Right forelimb (tissue), 1 donor: Measurements from ENCODE around the gene SULT6B1.
A peak's percentile ranks its signal among the peaks of the same experiment; 100 is the strongest.
"Not testable (repeated sequence)": the region's sequence is repeated elsewhere in the genome, so short reads cannot be mapped to it uniquely, and the experiment has no call there.

ENCODE experiments used
- DNase-seq: peaks from one replicate; pipeline ENCODE4 v3.0.0-alpha.2; 2018

The SULT6B1 gene

GRCh38 chr2:37188570-37188969 is at the start of gene SULT6B1:
TSS of gene SULT6B1 (minus strand) at chr2:37188670. CDS start at chr2:37188640, 30 bp downstream.
- DNase-seq = no peak

GRCh38 chr2:37232131-37232933 is 43.9 kb upstream of the SULT6B1 start:
- peak; percentile 48 for DNase-seq

- DNase-seq = peak; percentile 94
These were observed 43.0 kb upstream of the SULT6B1 start, which contains the start of the genes CEBPZ and NDUFAF7 for GRCh38 chr2:37231241-37232130. TSS of gene CEBPZ (minus strand) at chr2:37231596. CDS start at chr2:37231567, 29 bp downstream. TSS of gene NDUFAF7 (plus strand) at chr2:37231658. CDS start at chr2:37231706, 48 bp downstream.

GRCh38 chr2:37230581-37230980 is 42.1 kb upstream of the SULT6B1 start:
- DNase-seq = no peak

GRCh38 chr2:37228788-37229187 is 40.3 kb upstream of the SULT6B1 start:
- DNase-seq = no peak

- no peak for DNase-seq
These were observed 38.4 kb upstream of the SULT6B1 start for GRCh38 chr2:37226863-37227262.

- DNase-seq = not testable (repeated sequence)
These were observed 36.7 kb upstream of the SULT6B1 start for GRCh38 chr2:37225129-37225528.

- no peak for DNase-seq
These were observed 35.6 kb upstream of the SULT6B1 start for GRCh38 chr2:37224063-37224462.

- DNase-seq = no peak
These were observed 34.7 kb upstream of the SULT6B1 start for GRCh38 chr2:37223131-37223530.

- DNase-seq = no peak
These were observed 30.6 kb upstream of the SULT6B1 start for GRCh38 chr2:37219046-37219445.

- DNase-seq = no peak
These were observed 26.8 kb upstream of the SULT6B1 start for GRCh38 chr2:37215250-37215649.

GRCh38 chr2:37211939-37212338 is 23.5 kb upstream of the SULT6B1 start:
- no peak for DNase-seq

GRCh38 chr2:37211212-37211611 is 22.7 kb upstream of the SULT6B1 start:
- no peak for DNase-seq

- DNase-seq = not testable (repeated sequence)
These were observed 18.3 kb upstream of the SULT6B1 start for GRCh38 chr2:37206760-37207159.

GRCh38 chr2:37205689-37206341 is 17.3 kb upstream of the SULT6B1 start:
- DNase-seq = no peak

- not testable (repeated sequence) for DNase-seq
These were observed 16.7 kb upstream of the SULT6B1 start for GRCh38 chr2:37205071-37205661.

GRCh38 chr2:37203708-37204107 is 15.2 kb upstream of the SULT6B1 start:
- DNase-seq = no peak

- no peak for DNase-seq
These were observed 13.3 kb upstream of the SULT6B1 start for GRCh38 chr2:37201766-37202165.

GRCh38 chr2:37201208-37201607 is 12.7 kb upstream of the SULT6B1 start:
- DNase-seq = no peak

- DNase-seq = no peak
These were observed 10.2 kb upstream of the SULT6B1 start for GRCh38 chr2:37198681-37199065.

GRCh38 chr2:37196320-37197195 is 8.1 kb upstream of the SULT6B1 start, which contains the start of gene CEBPZOS:
TSS of gene CEBPZOS (plus strand) at chr2:37196496. CDS start at chr2:37199705, 3,209 bp downstream.
- peak; percentile 91 for DNase-seq
